MCF 10A (cell line): ENCODE results near the gene ATP6V1B1. TPM values are rescaled to one million over a fixed set of nuclear protein-coding genes. Genes with fewer than 3 reads are reported as not detected.

Experiments used
- BruUV-seq: library from RNA; stranded (reverse); fragments of 400-500 nt; replicated peaks from 2 replicates; lab custom pipeline; 2021; lab: Mats Ljungman, UMichigan
- CTCF ChIA-PET: fragments of 300-600 bp; sonication (Branson Sonifier 250); formaldehyde crosslinking; extraction: SDS; loops from one replicate; lab custom pipeline; 2021; ENCODE audit warnings: antibody characterized with exemption, inconsistent platforms; lab: Yijun Ruan, JAX
- POLR2A ChIA-PET: fragments of 300-600, 350-650 bp; sonication (Branson Sonifier 250); formaldehyde crosslinking; extraction: SDS; loops from one replicate; lab custom pipeline; 2020; ENCODE audit warnings: antibody characterized with exemption, inconsistent platforms; lab: Yijun Ruan, JAX
- DNase-seq: peaks from one replicate; pipeline ENCODE4 v3.0.0-alpha.2; 2018; ENCODE audit not compliant: unreplicated experiment
- H3K27ac Mint-ChIP-seq: one replicate; pipeline ENCODE4 v1.8.0; 2022; ENCODE audit warnings: mild to moderate bottlenecking, low read depth, mixed read lengths; ENCODE audit not compliant: unreplicated experiment
- H3K27me3 Mint-ChIP-seq: one replicate; pipeline ENCODE4 v1.8.0; 2022; ENCODE audit warnings: mixed read lengths; ENCODE audit not compliant: insufficient read depth, unreplicated experiment
- H3K36me3 Mint-ChIP-seq: one replicate; pipeline ENCODE4 v1.8.0; 2022; ENCODE audit warnings: mild to moderate bottlenecking, moderate library complexity, mixed read lengths; ENCODE audit not compliant: insufficient read depth, unreplicated experiment
- H3K4me1 Mint-ChIP-seq: one replicate; pipeline ENCODE4 v1.8.0; 2022; ENCODE audit warnings: mixed read lengths; ENCODE audit not compliant: insufficient read depth, unreplicated experiment
- H3K4me3 Mint-ChIP-seq: one replicate; pipeline ENCODE4 v1.8.0; 2022; ENCODE audit warnings: mild to moderate bottlenecking, moderate library complexity, mixed read lengths; ENCODE audit not compliant: unreplicated experiment
- H3K9me3 Mint-ChIP-seq: one replicate; pipeline ENCODE4 v1.8.0; 2022; ENCODE audit warnings: mixed read lengths; ENCODE audit not compliant: unreplicated experiment
- CTCF ChIP-seq: fragments of 200-600 bp; IDR thresholded peaks from one replicate; pipeline ENCODE4 v1.8.0; 2022; ENCODE audit warnings: antibody characterized with exemption, mild to moderate bottlenecking; ENCODE audit not compliant: unreplicated experiment
- intact Hi-C: fragments of 100-400 bp; cut with micrococcal nuclease; formaldehyde crosslinking; loops from 2 replicates; pipeline ENCODE4 v1.14.1; 2022
- total RNA-seq: library from RNA; stranded (reverse); gene quantifications from 2 replicates; pipeline ENCODE4 v1.2.3, GENCODE V29; 2022

The ATP6V1B1 gene
- total RNA-seq, 1 experiment from 2014 or later, result not detected

- intact Hi-C loops, result no loop called here
- Mint-ChIP-seq H3K27ac (no peak overlapping the region), H3K4me1 (no peaks in the 10 kb centered on the region), H3K36me3 (no peaks in the 10 kb centered on the region), H3K4me3 (no peak overlapping the region), H3K9me3 (no peaks in the 10 kb centered on the region), H3K27me3 (peaks cover 16% of the 10 kb centered on the region)
- ChIA-PET CTCF (interaction anchor here (0.6 to 6.6 kb wide), 8 partner anchors 11 to 63 kb away, joined by 3 to 68 read pairs (median 4); no protein-coding TSS in a partner anchor), POLR2A (no interaction called here)
- DNase-seq, result no peak
- TF ChIP-seq CTCF, result no peak
- BruUV-seq, result no TSS peak
These were observed 13.2 kb upstream of the ATP6V1B1 start for GRCh38 chr2:70922235-70923234.

- Mint-ChIP-seq H3K9me3 (no peaks in the 10 kb centered on the region), H3K4me3 (no peak overlapping the region), H3K4me1 (no peaks in the 10 kb centered on the region), H3K36me3 (no peaks in the 10 kb centered on the region), H3K27ac (no peak overlapping the region), H3K27me3 (peaks cover 16% of the 10 kb centered on the region)
- POLR2A ChIA-PET, result no interaction called here
- DNase-seq, result no peak
- no TSS peak for BruUV-seq
- peak; percentile 12 for TF ChIP-seq CTCF
- CTCF ChIA-PET, result interaction anchor here (0.6 to 6.6 kb wide), 6 partner anchors 19 to 377 kb away, joined by 3 to 68 read pairs (median 4); no protein-coding TSS in a partner anchor
- intact Hi-C loops, result no loop called here
These were observed 12.2 kb upstream of the ATP6V1B1 start for GRCh38 chr2:70923378-70924015.

GRCh38 chr2:70926042-70926441 is 9.7 kb upstream of the ATP6V1B1 start:
- Mint-ChIP-seq H3K4me3 (no peak overlapping the region), H3K36me3 (no peaks in the 10 kb centered on the region), H3K9me3 (no peaks in the 10 kb centered on the region), H3K27me3 (peaks cover 16% of the 10 kb centered on the region), H3K4me1 (no peaks in the 10 kb centered on the region), H3K27ac (no peak overlapping the region)
- ChIA-PET POLR2A (no interaction called here), CTCF (interaction anchor here (0.6 to 1.2 kb wide), 5 partner anchors 20 to 585 kb away, joined by 3 read pairs; no protein-coding TSS in a partner anchor)
- intact Hi-C loops, result no loop called here
- no TSS peak for BruUV-seq
- no peak for TF ChIP-seq CTCF
- DNase-seq, result no peak

- Mint-ChIP-seq H3K9me3 (no peaks in the 10 kb centered on the region), H3K4me1 (no peaks in the 10 kb centered on the region), H3K27me3 (peaks cover 16% of the 10 kb centered on the region), H3K36me3 (no peaks in the 10 kb centered on the region), H3K27ac (no peak overlapping the region), H3K4me3 (no peak overlapping the region)
- no peak for DNase-seq
- TF ChIP-seq CTCF, result no peak
- POLR2A ChIA-PET, result no interaction called here
- intact Hi-C loops, result no loop called here
- CTCF ChIA-PET, result interaction anchor here (0.6 kb wide), 1 partner anchor 210 kb away, joined by 3 read pairs; no protein-coding TSS in a partner anchor
- BruUV-seq, result no TSS peak
These were observed 8.6 kb upstream of the ATP6V1B1 start for GRCh38 chr2:70927138-70927537.
